Measurements from ENCODE around the gene ZC3HAV1. TPM values are rescaled to one million over a fixed set of nuclear protein-coding genes. Genes with fewer than 3 reads are reported as not detected.

Gene ZC3HAV1
- total and polyA plus RNA-seq, 9 of the 15 experiments (the other 6 are each of a cell fraction or from before 2014, with no cell fraction given) = 11.9 to 40.5 (median 23.9) TPM

- no peak for TF ChIP-seq PHB (CRISPR knock-in tag; IDR thresholded peaks at IDR 0.05)
- no peak for TF ChIP-seq RBM14 (IDR thresholded peaks at IDR 0.05; ENCODE audit: borderline replicate concordance, insufficient read depth, low read depth, low read length)
- TF ChIP-seq NCOA4 (IDR thresholded peaks at IDR 0.05; ENCODE audit: partially characterized antibody) = no peak
- TF ChIP-seq, protein P1, sequence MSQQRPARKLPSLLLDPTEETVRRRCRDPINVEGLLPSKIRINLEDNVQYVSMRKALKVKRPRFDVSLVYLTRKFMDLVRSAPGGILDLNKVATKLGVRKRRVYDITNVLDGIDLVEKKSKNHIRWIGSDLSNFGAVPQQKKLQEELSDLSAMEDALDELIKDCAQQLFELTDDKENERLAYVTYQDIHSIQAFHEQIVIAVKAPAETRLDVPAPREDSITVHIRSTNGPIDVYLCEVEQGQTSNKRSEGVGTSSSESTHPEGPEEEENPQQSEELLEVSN (IDR thresholded peaks at IDR 0.05; ENCODE audit: borderline replicate concordance in 1 of 2, extremely low read depth in 1 of 2, insufficient read depth in 1 of 2, insufficient read length in 1 of 2, low read depth in 1 of 2, low read length in 1 of 2, poor library complexity in 1 of 2, severe bottlenecking in 1 of 2) = peak in 1 of 2 experiments; percentile 25
- peak; percentile 98 for TF ChIP-seq SMARCE1 (IDR thresholded peaks at IDR 0.05)
- no peak for TF ChIP-seq YY1 (IDR thresholded peaks at IDR 0.05; ENCODE audit: borderline replicate concordance in 1 of 3, control insufficient read depth in 1 of 3, extremely low read depth in 1 of 3, insufficient read depth in 3 of 3, insufficient read length in 1 of 3, insufficient replicate concordance in 2 of 3, low read depth in 1 of 3, low read length in 2 of 3)
- 0 out of 2 replicates have a peak, but pooled peaks have one; percentile 0 for TF ChIP-seq LARP7 (IDR thresholded peaks at IDR 0.05)
- no peak for TF ChIP-seq RUNX1 (IDR thresholded peaks at IDR 0.05; ENCODE audit: low read depth)
- no peak for TF ChIP-seq RBBP5 (IDR thresholded peaks at IDR 0.05; ENCODE audit: borderline replicate concordance, insufficient read depth, low read length, poor library complexity, severe bottlenecking)
- TF ChIP-seq ZNF76 (CRISPR knock-in tag; IDR thresholded peaks at IDR 0.05; ENCODE audit: borderline replicate concordance) = no peak
- TF ChIP-seq CEBPZ (IDR thresholded peaks at IDR 0.05; ENCODE audit: borderline replicate concordance, low read depth, low read length) = no peak
- TF ChIP-seq E2F4 (CRISPR knock-in tag; IDR thresholded peaks at IDR 0.05; ENCODE audit: low read depth) = no peak
- TF ChIP-seq JUN (IDR thresholded peaks at IDR 0.05; ENCODE audit: borderline replicate concordance, low read depth, low read length) = peak; percentile 98
- TF ChIP-seq JUN (CRISPR knock-in tag; IDR thresholded peaks at IDR 0.05; ENCODE audit: borderline replicate concordance) = 0 out of 2 replicates have a peak, but pooled peaks have one; percentile 64
- TF ChIP-seq FOXJ3 (CRISPR knock-in tag; IDR thresholded peaks at IDR 0.05) = no peak
- no peak for TF ChIP-seq ZNF668 (CRISPR knock-in tag; IDR thresholded peaks at IDR 0.05)
- TF ChIP-seq, protein P2, sequence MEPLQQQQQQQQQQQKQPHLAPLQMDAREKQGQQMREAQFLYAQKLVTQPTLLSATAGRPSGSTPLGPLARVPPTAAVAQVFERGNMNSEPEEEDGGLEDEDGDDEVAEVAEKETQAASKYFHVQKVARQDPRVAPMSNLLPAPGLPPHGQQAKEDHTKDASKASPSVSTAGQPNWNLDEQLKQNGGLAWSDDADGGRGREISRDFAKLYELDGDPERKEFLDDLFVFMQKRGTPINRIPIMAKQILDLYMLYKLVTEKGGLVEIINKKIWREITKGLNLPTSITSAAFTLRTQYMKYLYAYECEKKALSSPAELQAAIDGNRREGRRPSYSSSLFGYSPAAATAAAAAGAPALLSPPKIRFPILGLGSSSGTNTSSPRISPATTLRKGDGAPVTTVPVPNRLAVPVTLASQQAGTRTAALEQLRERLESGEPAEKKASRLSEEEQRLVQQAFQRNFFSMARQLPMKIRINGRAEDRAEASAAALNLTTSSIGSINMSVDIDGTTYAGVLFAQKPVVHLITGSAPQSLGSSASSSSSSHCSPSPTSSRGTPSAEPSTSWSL (CRISPR knock-in tag; IDR thresholded peaks at IDR 0.05; ENCODE audit: borderline replicate concordance) = no peak
- TF ChIP-seq ZKSCAN1 (IDR thresholded peaks at IDR 0.05; ENCODE audit: low read depth, low read length) = no peak
- TF ChIP-seq, protein P3, sequence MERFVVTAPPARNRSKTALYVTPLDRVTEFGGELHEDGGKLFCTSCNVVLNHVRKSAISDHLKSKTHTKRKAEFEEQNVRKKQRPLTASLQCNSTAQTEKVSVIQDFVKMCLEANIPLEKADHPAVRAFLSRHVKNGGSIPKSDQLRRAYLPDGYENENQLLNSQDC (CRISPR knock-in tag; IDR thresholded peaks at IDR 0.05) = no peak
These were observed 8.8 kb upstream of the ZC3HAV1 start (continued) for GRCh38 chr7:139118234-139118804.

Data from K562 (cell line).